Neural cell (in vitro differentiated cells): Measurements from ENCODE around the gene TRIB2. TPM values are rescaled to one million over a fixed set of nuclear protein-coding genes. Genes with fewer than 3 reads are reported as not detected.

Experiments used
- H2AFZ ChIP-seq: fragments of 200-600, 300-800 bp; sonication (generic), shearing (Covaris generic); 2 replicates; pipeline ENCODE4 v1.6.0; 2014; ENCODE audit warnings: low read depth, mild to moderate bottlenecking, antibody characterized with exemption, low read length, moderate library complexity
- H3F3A ChIP-seq: fragments of 200-600 bp; shearing (Covaris generic); 2 replicates; pipeline ENCODE4 v1.6.1; 2016; ENCODE audit warnings: mild to moderate bottlenecking, moderate library complexity, mixed read lengths, antibody characterized with exemption, low read length; ENCODE audit not compliant: insufficient read depth, poor library complexity, severe bottlenecking
- H3K27ac ChIP-seq: fragments of 200-600, 300-800 bp; sonication (generic), shearing (Covaris generic); 2 replicates; pipeline ENCODE4 v1.5.1; 2014; ENCODE audit warnings: mild to moderate bottlenecking, low read length, moderate library complexity
- H3K27me3 ChIP-seq: fragments of 300-800, 200-600 bp; sonication (generic), shearing (Covaris generic); 2 replicates; pipeline ENCODE4 v1.6.0; 2014; ENCODE audit warnings: mild to moderate bottlenecking, low read depth, low read length, moderate library complexity; ENCODE audit not compliant: insufficient read depth
- H3K36me3 ChIP-seq: fragments of 300-800, 200-600 bp; sonication (generic), shearing (Covaris generic); 2 replicates; pipeline ENCODE4 v1.5.1; 2014; ENCODE audit warnings: mild to moderate bottlenecking, antibody characterized with exemption, low read length, moderate library complexity; ENCODE audit not compliant: insufficient read depth
- H3K4me2 ChIP-seq: fragments of 300-800, 200-600 bp; sonication (generic), shearing (Covaris generic); 2 replicates; pipeline ENCODE4 v1.6.0; 2014; ENCODE audit warnings: mild to moderate bottlenecking, low read length
- H3K4me3 ChIP-seq: fragments of 300-800, 200-600 bp; sonication (generic), shearing (Covaris generic); 2 replicates; pipeline ENCODE4 v1.5.1; 2014; ENCODE audit warnings: mild to moderate bottlenecking, low read length, moderate library complexity
- H3K79me2 ChIP-seq: fragments of 200-600 bp; shearing (Covaris generic); replicated peaks from 2 replicates; pipeline ENCODE4 v1.6.0; 2014; ENCODE audit warnings: mild to moderate bottlenecking, low read length, moderate library complexity; ENCODE audit not compliant: insufficient read depth
- H3K9ac ChIP-seq: fragments of 300-800, 200-600 bp; sonication (generic), shearing (Covaris generic); 2 replicates; pipeline ENCODE4 v1.6.1; 2016; ENCODE audit warnings: mild to moderate bottlenecking, low read length, mixed read lengths
- H3K9me2 ChIP-seq: fragments of 200-600 bp; shearing (Covaris generic); 2 replicates; pipeline ENCODE4 v1.6.1; 2016; ENCODE audit warnings: mild to moderate bottlenecking, low read length, mixed read lengths; ENCODE audit not compliant: insufficient read depth
- H3K9me3 ChIP-seq: fragments of 200-600, 300-800 bp; sonication (generic), shearing (Covaris generic); 2 replicates; pipeline ENCODE4 v1.6.1; 2016; ENCODE audit warnings: mild to moderate bottlenecking, mixed run types, low read length, moderate library complexity, mixed read lengths
- H4K20me1 ChIP-seq: fragments of 200-600 bp; shearing (Covaris generic); 2 replicates; pipeline ENCODE4 v1.6.1; 2016; ENCODE audit warnings: mild to moderate bottlenecking, mixed run types; ENCODE audit not compliant: insufficient read depth
- EP300 ChIP-seq: fragments of 450-650 bp; conservative IDR thresholded peaks from 2 replicates; pipeline ENCODE4 v1.6.1; 2014; ENCODE audit warnings: antibody characterized with exemption, mild to moderate bottlenecking, moderate library complexity; ENCODE audit not compliant: poor library complexity, severe bottlenecking
- EZH2 ChIP-seq: fragments of 200-600, 300-800 bp; shearing (Covaris generic), sonication (generic); IDR thresholded peaks from 2 replicates; pipeline ENCODE4 v1.6.1; 2014; ENCODE audit warnings: antibody characterized with exemption, low read length, borderline replicate concordance, mild to moderate bottlenecking; ENCODE audit not compliant: insufficient read depth, poor library complexity, severe bottlenecking
- MXI1 ChIP-seq: fragments of 450-650 bp; conservative IDR thresholded peaks from 2 replicates; pipeline ENCODE4 v1.6.1; 2014; ENCODE audit warnings: antibody characterized with exemption, mild to moderate bottlenecking; ENCODE audit not compliant: poor library complexity, severe bottlenecking
- POLR2AphosphoS5 ChIP-seq: IDR thresholded peaks from 2 replicates; pipeline ENCODE4 v1.6.1; 2012
- RAD21 ChIP-seq: fragments of 450-650 bp; conservative IDR thresholded peaks from 2 replicates; pipeline ENCODE4 v1.6.1; 2014; ENCODE audit warnings: antibody characterized with exemption, mild to moderate bottlenecking, moderate library complexity
- SMC3 ChIP-seq: fragments of 450-650 bp; conservative IDR thresholded peaks from 2 replicates; pipeline ENCODE4 v1.6.1; 2014; ENCODE audit warnings: antibody characterized with exemption, mild to moderate bottlenecking, moderate library complexity; ENCODE audit not compliant: poor library complexity
- TAF1 ChIP-seq: IDR thresholded peaks from 2 replicates; pipeline ENCODE4 v1.6.1; 2012; ENCODE audit warnings: low read depth
- polyA plus RNA-seq: library from polyadenylated mRNA; depleted of rRNA; stranded (reverse); fragments of >200 nt; gene quantifications from 2 replicates; pipeline ENCODE4 v1.2.3, GENCODE V29; 2014
- TF ChIP-seq, protein P1 (sequence below): fragments of 450-650 bp; IDR thresholded peaks from 2 replicates; pipeline ENCODE4 v1.5.1; 2014; ENCODE audit warnings: antibody characterized with exemption, mild to moderate bottlenecking, moderate library complexity; ENCODE audit not compliant: poor library complexity, severe bottlenecking
- TF ChIP-seq, protein P2 (sequence below): IDR thresholded peaks from 2 replicates; pipeline ENCODE4 v1.6.1; 2012; ENCODE audit warnings: borderline replicate concordance

Gene TRIB2
- polyA plus RNA-seq, 1 donor from 2014 or later = 123 TPM

DNA sequence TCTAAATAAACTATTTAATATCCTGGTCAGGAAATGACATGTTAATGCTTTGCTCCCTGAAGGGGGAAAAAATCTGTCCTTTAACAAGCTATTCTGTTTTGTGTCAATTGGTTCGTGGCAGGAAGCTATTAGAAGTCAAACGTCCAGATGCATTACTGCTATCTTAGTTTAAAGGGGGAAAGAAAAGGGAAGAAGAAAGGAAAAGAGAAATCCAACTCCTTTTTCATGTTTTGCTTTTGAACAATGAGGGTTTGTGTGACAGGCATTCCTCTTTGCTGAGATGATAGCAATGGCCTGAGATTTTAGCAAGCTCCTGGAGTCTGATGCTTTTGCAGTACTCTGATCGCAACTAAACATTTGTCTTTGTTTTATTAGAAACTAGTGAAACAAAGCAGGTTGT, 24.6 kb downstream of the TRIB2 start:
- H2AFZ ChIP-seq = no peak overlapping the region
- H3K9me2 ChIP-seq = no peaks in the 10 kb centered on the region
- H3K9ac ChIP-seq = no peak overlapping the region
- H3K4me2 ChIP-seq = no peak overlapping the region
- H3K4me3 ChIP-seq = no peak overlapping the region
- TF ChIP-seq RAD21 (no peak), MXI1 (no peak), POLR2AphosphoS5 (no peak), EP300 (no peak), SMC3 (no peak), TAF1 (no peak), EZH2 (no peak)
- TF ChIP-seq, protein P1, sequence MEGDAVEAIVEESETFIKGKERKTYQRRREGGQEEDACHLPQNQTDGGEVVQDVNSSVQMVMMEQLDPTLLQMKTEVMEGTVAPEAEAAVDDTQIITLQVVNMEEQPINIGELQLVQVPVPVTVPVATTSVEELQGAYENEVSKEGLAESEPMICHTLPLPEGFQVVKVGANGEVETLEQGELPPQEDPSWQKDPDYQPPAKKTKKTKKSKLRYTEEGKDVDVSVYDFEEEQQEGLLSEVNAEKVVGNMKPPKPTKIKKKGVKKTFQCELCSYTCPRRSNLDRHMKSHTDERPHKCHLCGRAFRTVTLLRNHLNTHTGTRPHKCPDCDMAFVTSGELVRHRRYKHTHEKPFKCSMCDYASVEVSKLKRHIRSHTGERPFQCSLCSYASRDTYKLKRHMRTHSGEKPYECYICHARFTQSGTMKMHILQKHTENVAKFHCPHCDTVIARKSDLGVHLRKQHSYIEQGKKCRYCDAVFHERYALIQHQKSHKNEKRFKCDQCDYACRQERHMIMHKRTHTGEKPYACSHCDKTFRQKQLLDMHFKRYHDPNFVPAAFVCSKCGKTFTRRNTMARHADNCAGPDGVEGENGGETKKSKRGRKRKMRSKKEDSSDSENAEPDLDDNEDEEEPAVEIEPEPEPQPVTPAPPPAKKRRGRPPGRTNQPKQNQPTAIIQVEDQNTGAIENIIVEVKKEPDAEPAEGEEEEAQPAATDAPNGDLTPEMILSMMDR = no peak
- TF ChIP-seq, protein P2, sequence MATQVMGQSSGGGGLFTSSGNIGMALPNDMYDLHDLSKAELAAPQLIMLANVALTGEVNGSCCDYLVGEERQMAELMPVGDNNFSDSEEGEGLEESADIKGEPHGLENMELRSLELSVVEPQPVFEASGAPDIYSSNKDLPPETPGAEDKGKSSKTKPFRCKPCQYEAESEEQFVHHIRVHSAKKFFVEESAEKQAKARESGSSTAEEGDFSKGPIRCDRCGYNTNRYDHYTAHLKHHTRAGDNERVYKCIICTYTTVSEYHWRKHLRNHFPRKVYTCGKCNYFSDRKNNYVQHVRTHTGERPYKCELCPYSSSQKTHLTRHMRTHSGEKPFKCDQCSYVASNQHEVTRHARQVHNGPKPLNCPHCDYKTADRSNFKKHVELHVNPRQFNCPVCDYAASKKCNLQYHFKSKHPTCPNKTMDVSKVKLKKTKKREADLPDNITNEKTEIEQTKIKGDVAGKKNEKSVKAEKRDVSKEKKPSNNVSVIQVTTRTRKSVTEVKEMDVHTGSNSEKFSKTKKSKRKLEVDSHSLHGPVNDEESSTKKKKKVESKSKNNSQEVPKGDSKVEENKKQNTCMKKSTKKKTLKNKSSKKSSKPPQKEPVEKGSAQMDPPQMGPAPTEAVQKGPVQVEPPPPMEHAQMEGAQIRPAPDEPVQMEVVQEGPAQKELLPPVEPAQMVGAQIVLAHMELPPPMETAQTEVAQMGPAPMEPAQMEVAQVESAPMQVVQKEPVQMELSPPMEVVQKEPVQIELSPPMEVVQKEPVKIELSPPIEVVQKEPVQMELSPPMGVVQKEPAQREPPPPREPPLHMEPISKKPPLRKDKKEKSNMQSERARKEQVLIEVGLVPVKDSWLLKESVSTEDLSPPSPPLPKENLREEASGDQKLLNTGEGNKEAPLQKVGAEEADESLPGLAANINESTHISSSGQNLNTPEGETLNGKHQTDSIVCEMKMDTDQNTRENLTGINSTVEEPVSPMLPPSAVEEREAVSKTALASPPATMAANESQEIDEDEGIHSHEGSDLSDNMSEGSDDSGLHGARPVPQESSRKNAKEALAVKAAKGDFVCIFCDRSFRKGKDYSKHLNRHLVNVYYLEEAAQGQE = no peak
- no peaks in the 10 kb centered on the region for H3F3A ChIP-seq
- no peaks in the 10 kb centered on the region for H3K27me3 ChIP-seq
- H3K9me3 ChIP-seq = no peaks in the 10 kb centered on the region
- H3K36me3 ChIP-seq = peaks cover 19% of the 10 kb centered on the region
- peaks cover 4% of the 10 kb centered on the region for H4K20me1 ChIP-seq
- H3K79me2 ChIP-seq = peaks cover 8% of the 10 kb centered on the region
- no peak overlapping the region for H3K27ac ChIP-seq

DNA sequence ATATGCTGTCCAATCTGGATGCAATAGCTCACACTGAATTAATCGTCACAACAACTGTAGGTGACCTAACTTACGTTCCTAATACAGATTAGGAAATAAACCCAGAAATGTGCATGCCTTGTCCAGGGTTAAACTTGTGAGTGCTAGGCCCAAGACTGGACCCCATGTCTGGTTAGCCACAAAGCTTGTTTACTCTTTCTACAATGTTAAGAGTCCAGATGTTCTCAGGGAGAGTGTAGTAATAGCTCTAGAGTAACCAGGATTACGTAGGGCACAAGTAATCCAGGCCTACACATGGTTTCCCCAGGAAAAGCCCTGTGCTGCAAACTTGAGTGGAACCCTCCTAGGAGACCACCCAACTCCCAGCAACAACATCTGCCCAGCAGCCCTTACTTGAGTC, 26.2 kb downstream of the TRIB2 start:
- peaks cover 19% of the 10 kb centered on the region for H3K36me3 ChIP-seq
- no peak overlapping the region for H3K4me2 ChIP-seq
- no peaks in the 10 kb centered on the region for H3K27me3 ChIP-seq
- peaks cover 4% of the 10 kb centered on the region for H4K20me1 ChIP-seq
- TF ChIP-seq EZH2 (no peak), POLR2AphosphoS5 (no peak), SMC3 (no peak), MXI1 (no peak), RAD21 (no peak), TAF1 (no peak), EP300 (no peak)
- TF ChIP-seq, protein P1 = no peak
- TF ChIP-seq, protein P2 = no peak
- H3K9ac ChIP-seq = no peak overlapping the region
- no peaks in the 10 kb centered on the region for H3K9me3 ChIP-seq
- no peaks in the 10 kb centered on the region for H3F3A ChIP-seq
- H2AFZ ChIP-seq = no peak overlapping the region
- peaks cover 8% of the 10 kb centered on the region for H3K79me2 ChIP-seq
- no peak overlapping the region for H3K4me3 ChIP-seq
- H3K27ac ChIP-seq = no peak overlapping the region
- H3K9me2 ChIP-seq = no peaks in the 10 kb centered on the region
